DMS79 (cell line): ENCODE results near the gene TRIO.
A peak's percentile ranks its signal among the peaks of the same experiment; 100 is the strongest.
"Not testable (repeated sequence)": the region's sequence is repeated elsewhere in the genome, so short reads cannot be mapped to it uniquely, and the experiment has no call there.

Experiments used
- DNase-seq: peaks from one replicate; lab custom pipeline; 2025; lab: John Stamatoyannopoulos, UW

Gene TRIO

DNA sequence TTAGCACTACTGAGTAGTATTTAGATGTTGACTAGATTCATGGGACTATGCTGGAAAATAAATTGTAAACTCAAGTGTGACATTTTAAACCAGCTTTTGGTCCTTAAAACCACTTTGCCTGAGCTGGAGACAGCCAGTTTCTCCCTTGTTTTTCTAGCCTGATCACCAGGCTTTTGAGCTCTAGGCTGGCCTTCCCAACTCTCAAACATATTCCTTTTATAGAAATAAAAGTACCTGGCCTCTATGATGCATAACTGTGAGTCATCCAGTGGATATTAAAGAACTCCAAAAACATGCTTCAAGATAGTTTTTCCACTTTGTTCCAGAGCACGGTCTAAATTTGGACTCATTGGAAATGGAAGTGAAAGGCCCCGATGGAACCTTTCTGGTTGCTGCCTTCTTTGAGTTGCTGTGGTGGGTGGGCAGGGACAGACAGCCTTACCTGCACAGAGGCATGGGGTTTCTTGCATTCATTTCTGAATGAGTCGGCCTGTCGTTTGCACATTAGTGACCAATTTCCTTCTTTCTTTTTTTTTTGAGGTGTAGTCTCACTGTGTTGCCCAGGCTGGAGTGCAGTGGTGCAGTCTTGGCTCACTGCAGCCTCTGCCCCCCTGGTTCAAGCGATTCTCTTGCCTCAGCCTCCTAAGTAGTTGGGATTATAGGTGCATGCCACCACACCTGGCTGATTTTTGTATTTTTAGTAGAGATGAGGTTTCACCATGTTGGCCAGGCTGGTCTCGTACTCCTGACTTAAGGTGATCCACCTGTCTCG lies 43.1 kb downstream of the TRIO start:
- peak; percentile 84 for DNase-seq

DNA sequence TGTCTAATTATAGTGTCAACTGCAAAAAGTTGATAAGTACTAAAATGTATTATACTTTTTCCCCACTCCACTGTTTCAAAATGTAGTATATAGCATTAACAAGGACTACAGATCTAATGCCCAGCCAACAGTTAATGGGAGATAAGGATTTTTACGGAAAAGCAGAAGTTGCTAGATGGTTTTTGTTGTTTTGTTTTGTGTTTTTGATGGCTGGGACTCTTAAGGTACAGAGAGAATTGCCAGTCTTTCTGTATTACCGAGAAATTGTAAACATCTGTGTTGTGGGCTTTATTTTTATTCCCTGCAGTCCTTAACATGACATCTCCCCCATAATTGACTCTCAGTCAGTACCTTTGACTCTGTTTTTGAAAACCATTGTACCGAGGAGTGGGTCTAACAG lies 44.0 kb downstream of the TRIO start:
- no peak for DNase-seq

DNA sequence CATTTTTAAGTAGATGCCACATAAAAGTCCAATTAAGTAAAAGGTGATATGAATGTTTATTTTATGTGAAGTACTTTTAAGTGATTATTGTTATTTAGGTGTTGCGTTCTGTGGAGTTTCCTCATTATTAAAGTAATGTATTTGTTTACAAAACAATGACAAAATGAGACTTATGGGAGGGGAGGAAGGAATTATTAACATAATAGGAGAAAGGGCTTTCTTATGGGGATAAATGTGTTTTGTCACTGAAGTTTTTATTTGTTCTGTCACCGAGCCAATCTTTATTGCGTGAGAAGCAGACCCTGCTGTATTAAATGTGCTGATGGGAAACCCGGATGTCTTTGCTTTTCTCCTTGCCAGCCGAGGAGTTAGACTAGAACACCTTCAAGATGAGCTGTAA lies 44.5 kb downstream of the TRIO start:
- DNase-seq: peak; percentile 53

DNA sequence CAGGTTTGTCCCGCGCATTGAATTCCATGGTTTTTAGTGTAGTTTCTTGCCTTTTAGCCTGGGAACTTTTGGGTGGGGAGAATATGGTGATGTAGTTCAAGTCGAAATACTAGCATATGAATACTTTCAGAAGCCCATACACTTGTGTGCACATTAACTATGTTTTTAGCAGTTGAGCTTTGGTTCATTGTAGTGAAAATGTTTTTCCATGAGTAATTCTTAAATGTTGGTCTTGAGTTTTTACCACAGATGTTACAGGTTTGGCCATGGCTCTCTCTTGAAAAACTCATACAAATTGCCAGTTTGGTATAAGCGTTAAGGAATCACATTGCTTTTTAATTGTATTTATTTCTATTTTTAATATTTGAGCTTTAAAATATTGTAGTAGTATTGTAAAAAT lies 45.6 kb downstream of the TRIO start:
- DNase-seq: no peak

DNA sequence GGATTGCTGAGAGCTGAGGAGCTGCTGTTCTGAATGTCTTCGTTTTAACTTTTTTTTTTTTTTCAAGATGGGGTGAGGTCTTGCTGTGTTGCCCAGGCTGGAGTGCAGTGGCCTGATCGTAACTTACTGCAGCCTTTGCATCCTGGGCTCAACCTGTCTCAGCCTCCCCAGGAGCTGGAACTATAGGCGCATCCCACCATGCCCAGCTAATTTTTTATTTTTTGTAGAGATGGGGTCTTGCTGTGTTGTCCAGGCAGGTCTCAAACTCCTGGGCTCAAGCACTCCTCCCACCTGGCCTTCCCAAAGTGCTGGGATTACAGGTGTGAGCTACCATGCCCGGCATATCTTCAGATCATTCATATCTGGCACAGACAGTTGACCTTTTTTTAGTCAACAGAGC lies 46.5 kb downstream of the TRIO start:
- DNase-seq: no peak

DNA sequence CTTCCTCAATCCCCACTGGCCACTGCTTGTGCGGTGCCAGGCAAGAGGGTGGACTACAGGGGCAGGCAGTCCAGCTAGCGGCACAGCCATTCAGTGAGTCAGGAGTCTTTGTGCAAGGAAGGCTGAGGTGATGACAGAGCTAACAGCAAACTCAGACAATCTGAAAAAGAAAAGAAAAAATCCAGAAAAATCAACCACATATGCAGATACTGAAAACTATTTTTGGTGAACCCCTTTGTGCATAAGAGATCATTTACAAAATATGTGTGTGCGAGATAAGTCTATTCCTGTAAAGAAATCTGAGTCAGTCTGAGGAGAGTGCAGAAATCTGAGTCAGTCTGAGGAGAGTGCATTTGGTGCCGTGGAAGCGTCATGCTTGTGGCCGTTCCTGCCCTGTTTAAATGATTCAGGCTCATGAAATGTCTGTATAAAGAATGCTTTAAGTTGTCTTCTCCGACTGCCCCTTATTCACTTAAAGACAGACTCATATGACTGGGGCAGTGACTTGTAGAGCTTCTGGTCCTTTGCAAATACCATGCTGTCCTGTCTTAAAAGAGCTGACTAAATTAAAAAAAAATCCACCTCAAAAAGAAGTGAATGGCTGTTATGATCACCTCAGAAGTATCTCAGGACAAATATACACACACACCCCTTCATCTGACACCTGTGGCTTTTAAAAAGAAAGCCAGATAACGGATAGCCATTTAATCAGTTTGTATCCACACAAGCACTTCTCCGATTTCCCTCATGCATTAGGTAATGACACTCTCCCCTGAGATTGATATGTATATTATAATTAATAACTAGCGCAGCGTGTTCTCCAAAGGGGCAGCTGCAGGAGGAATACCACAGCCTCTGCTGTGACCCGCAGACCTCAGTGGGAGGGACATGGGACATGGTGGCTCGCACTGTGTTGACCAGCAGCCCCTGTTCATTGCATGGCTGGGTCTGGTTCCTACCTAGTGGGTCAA lies 47.3 kb downstream of the TRIO start:
- no peak for DNase-seq

DNA sequence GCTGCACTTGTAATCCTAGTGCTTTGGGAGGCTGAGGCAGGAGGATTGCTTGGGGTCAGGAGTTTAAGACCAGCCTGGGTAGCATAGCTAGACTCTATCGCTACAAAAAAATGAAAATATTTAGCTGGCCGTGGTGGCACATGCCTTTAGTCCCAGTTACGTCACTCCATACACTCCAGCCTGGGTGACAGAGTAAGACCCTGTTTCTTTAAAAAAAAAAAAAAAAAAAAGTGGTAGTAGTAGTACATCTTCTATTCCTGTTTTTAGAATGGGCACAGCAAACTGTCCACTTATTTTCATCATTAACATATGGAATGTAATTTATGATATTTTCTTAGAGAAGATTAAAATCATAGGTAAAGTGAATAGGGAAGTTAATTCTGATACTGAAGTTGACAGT lies 48.2 kb downstream of the TRIO start:
- DNase-seq: no peak

DNA sequence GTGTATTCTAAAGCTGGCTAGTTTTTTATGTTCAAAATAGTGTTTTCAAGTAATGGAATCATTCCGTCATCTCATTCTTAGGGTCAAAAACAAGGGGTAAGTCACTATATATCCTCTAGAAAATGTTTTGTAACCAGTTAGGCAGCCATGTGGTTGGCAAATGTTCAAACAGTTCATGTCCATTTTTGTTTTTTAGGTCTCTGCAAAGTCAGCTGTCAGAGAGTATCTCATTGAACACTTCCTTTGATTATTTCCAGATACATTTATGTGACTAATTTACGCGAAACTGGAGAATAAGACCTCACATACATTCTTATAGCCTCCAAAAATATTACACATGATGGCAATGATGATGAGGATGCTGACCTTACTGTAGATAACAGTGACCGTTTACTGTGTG lies 50.4 kb downstream of the TRIO start:
- no peak for DNase-seq

DNA sequence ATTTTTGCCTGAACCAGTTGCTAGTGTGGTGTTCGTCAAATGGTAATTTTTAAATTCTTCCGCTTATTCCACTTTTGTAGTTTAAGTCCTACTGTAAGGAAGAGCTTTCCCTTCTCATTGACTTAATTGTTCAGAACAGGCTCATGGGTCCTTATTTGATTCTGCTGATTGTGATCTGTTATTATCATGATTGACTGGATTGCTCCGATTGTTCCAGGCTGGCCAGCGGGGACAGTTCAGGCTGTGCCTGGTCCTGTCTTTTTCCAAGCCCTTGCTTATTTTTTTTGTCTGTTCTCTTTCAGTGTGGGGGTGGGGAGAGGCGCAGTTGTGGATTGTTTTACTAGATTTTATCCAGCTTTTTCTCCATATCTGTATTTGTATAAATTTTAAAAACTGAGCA lies 52.4 kb downstream of the TRIO start:
- DNase-seq: no peak

DNA sequence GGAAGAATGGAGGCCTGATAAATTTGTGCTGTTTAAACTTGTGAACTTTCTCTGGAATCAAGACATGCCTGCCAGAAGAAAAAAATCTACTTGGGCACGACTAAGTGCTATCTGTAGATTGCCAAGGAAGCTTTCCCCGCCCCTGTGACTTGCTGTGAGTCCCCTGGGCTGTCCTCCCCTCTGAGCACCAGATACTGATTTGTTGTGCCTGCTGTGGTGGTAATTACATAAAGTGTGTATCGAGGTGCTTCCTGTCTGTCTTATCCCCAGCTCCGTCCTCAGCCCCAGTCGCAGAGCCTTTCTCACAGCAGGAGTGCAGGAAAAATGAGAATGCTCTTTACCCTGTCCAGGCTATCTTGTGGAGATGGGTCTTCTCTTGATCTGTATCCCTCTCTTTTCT lies 53.9 kb downstream of the TRIO start:
- DNase-seq: no peak

DNA sequence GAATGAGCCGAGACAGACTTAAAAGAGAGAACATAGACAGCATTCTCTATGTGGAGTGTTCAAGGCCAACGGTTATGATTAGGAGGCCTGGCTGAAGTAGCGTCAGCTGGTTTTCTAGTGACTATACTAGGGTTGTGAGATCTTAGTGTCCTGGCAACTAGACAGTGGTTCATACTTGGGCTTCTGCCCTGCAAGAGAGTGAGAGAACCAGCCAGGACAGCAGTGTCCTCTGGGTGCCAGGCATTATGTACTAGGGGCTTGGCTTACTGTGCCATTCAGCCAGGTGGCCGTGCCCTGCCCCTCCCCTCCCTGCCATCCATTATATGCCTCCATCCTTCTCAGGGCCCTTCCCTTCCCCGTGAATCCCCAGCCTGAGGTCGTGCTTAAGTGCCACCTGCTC lies 56.8 kb downstream of the TRIO start:
- no peak for DNase-seq

DNA sequence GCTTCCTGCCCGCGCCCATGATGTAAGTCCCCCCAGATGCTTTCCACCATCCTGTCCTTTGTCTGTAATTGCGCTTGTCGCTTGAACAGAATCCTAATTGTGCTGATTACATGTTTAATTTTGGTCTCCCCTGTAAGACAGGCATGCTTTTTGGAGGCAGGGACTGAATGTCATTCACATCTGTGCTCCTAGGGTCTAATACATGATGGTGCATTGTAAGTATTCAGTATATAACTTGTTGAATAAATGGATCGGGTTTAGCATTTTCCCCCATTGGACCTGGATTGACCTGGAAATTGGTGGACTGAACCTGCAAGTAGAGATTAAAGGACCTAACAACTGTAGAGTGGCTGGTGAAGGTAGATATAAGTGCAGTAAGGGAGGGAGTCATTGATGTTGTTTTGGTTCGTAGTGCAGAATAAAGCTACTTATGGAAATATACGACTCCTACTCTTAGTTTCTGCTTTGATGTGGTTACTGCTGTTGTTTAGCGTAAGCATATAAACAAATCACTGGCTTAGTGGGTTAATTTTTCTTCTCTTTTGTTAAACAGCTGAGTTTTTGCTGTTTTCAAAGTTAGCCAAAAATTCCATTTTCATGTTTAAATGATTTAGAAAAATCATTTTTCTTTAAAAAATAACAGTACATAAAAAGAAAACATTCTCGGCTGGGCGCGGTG lies 57.3 kb downstream of the TRIO start:
- no peak for DNase-seq

DNA sequence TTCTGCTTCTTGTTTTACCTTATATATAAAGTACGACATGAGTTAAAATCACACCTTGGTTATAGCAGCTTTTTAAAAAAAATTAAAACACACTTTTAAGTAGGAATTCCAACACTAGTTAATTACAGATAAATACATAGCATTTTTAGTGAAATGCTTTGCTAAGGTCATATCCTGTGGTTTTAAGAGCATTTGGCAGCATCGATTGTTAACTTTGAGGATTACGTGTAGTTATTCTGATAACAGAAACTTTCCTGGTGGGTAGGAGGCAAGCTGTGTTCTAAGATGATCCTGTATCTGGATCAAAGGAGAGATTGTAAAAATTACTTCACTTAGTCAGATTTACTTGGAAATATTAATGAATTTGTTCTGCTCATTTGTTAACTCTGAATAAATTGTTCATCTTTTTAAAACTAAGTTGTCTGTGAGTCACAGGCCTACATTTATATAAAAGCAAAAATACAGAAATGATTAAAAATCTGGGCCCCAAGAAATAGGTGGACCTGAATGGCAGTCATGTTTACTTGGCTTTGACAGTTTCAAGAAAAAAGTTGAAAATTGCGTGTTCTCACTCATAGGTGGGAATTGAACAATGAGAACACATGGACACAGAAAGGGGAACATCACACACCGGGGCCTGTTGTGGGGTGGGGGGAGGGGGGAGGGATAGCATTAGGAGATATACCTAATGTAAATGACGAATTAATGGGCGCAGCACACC lies 58.3 kb downstream of the TRIO start:
- no peak for DNase-seq

DNA sequence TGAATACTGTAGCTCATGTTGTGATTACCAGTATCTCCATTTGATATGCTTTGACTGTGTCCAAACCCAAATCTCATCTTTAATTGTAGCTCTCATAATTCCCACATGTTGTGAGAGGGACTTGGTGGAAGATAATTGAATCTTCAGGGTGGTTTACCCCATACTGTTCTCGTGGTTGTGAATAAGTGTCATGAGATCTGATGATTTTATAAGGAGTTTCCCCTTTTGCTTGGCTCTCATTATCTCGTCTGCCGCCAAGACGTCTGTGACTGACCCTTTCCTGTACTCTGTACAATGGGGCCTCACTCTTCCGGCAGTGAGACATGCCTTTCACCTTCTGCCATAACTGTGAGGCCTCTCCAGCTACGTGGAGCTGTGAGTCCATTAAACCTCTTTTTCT lies 59.3 kb downstream of the TRIO start:
- DNase-seq: no peak

DNA sequence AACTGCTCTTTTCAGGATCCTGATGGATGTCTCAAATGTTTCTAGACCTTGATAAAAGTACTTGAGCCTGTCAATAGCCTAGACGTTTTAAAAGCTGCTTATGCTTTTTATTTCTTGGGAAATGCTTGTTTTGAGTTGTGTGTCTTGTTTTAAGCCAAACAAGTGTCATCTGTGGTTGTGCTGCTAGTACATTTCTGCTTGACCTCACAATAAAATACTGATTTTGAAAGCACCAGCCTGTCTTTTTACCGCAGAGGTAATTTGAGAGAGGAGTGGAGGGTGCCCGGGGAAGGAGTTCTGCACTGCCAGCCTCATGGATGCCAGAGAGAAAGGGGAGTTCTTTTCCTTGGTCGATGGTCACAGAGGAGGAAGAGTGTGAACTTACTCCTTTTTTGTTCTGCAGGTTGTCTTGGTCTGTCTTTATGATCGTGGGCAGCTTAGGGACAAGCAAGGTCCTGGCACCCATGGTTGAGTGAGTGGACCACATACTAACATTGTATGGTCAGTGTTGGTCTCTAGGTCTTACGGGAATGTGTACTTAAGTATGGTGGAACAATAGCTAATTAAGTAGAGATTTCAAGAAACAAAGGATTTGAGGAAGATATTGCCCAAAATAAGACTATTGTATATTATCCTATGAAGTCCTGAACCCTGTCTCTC lies 61.0 kb downstream of the TRIO start:
- DNase-seq: no peak

DNA sequence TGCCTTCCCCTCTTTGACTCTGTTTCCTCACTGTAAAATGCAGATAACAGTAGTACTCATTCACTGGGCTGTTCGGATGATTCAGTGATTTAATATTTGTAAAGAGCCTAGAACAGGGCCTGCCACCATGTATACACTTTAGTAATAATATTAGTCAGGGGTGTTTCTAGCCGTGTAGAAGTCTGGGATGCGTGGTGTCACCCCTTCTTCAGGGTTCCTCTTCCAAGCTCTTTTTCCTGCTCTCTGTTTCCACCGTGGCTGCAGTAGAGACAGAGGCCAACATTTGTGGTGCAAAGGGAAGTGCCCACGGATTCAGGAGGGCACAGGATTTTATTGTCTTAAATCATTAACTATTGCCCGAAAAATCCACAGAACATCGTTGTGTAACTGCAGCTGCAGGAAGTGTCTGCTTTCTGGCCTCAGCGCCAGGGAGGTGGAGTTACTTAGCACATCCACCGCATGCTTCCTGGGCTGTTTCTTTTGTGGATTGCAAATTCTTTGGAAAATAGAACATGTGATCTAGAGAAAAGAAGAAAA lies 61.7 kb downstream of the TRIO start:
- DNase-seq: no peak

DNA sequence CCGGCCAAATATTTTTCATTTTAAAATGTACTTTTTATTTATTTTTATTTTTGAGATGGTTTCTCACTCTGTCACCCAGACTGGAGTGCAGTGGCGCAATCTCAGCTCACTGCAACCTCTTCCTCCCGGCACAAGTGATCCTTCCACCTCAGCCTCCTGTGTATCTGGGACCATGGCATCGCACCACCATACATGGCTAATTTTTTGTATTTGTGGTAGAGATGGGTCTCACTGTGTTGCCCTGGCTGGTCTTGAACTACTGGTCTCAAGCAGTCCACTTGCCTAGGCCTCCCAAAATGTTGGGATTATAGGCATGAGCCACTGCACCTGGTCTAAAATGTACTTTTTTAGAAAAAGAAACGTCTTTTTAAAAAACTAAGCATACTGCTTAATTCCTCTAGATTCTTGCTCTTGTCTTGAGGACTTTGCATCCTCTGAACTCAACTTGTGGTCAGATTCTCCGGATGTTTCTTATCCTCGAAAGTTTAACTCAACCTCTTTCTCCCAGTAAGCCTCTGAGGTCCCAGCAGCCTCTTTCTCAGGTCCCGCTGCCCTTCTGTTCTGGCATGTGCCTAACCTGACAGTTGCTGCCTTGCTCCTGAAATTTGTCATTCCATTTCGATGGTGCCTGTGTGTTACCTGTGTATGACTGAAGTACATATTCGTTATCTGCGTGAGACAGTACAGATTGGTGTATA lies 63.0 kb downstream of the TRIO start:
- no peak for DNase-seq

DNA sequence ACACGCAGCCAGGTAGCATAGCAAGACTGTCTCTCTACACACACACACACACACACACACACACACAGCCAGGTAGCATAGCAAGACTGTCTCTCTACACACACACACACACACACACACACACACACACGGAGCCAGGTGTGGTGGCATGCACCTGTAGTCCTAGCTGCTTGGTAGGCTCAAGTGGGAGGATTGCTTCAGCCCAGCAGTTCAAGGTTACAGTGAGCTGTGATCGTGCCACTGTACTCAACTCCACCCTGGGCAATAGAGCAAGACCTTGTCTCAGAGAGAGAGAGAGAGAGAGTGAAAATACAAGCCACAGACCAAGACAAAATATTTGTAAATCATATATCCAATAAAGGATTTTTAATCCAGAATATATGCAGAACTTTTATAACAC lies 64.3 kb downstream of the TRIO start:
- not testable (repeated sequence) for DNase-seq

DNA sequence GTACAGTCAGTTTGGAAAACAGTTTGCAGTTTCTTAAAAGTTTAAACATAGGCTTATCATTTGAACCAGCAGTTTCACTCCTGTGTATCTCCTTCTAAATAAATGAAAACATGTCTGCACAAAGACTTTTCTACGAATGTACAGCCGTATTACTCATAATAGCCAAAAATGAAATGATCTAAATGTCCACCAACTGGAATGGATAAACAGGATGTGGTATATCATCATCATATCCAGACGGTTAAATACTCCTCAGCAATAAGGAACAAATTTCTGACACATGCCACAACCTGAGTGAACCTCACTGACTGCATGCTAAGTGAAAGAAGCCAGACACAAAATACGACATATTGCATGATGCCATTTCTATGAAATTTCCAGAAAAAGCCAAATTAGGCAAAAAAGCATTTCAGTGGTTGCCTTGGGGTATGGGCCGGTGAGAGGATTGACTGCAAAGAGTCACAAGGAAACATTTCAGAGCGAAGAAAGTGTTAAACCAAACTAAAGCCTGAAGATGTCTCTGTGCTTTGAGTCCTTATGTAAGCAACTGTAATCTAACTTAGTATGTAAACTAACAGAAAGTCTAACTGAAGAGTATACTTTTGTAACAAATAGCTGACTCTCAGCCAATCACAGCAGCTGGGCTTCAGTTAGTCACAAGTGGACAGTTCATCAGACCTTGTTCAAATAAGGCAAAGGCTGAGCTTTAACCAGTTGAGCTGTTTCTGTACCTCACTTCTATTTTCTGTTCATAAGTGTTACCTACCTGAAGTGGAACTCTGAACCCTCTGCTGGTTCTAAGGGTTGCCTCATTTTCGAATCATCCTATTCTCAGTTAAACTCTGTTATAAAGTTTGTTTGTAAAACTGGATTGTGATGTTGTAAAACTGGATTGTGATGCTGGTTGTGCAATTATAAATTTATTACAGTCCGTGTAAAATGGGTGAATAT lies 65.2 kb downstream of the TRIO start:
- no peak for DNase-seq
